Stimulated activated effector memory CD8-positive, alpha-beta T cell treated with anti-CD3 and anti-CD28 coated beads, Interleukin-12 subunit alpha, Interleukin-12 subunit beta, amount 100 ng/mL, for 72 hours (primary cell): ENCODE data around the gene KCNH1.
A peak's percentile ranks its signal among the peaks of the same experiment; 100 is the strongest.

Experiments
- ATAC-seq: fragments of 150-1000 bp; cut with Tn5 transposase; 2 replicates; pipeline ENCODE4 v1.10.0; 2021
- DNase-seq, 2 donors: peaks; one replicate each; pipeline ENCODE4 v3.0.0; 2021 to 2022; ENCODE audit warnings: low spot score in 2 of 2
- H3K27ac Mint-ChIP-seq: one replicate; pipeline ENCODE4 v1.8.0; 2022; ENCODE audit warnings: mild to moderate bottlenecking, mixed read lengths
- H3K36me3 Mint-ChIP-seq: one replicate; pipeline ENCODE4 v1.8.0; 2022; ENCODE audit warnings: mild to moderate bottlenecking, mixed read lengths
- H3K4me1 Mint-ChIP-seq: one replicate; pipeline ENCODE4 v1.8.0; 2022; ENCODE audit warnings: mixed read lengths
- H3K4me3 Mint-ChIP-seq: one replicate; pipeline ENCODE4 v1.8.0; 2022; ENCODE audit warnings: mild to moderate bottlenecking, mixed read lengths
- H3K9me3 Mint-ChIP-seq: one replicate; pipeline ENCODE4 v1.8.0; 2022; ENCODE audit warnings: mixed read lengths

KCNH1 gene

GRCh38 chr1:210905365-210905904, 228.5 kb downstream of the KCNH1 start:
- no peak overlapping the region for H3K4me3 Mint-ChIP-seq
- H3K36me3 Mint-ChIP-seq = no peaks in the 10 kb centered on the region
- ATAC-seq = no peak
- DNase-seq = no peak
- no peaks in the 10 kb centered on the region for H3K4me1 Mint-ChIP-seq
- H3K9me3 Mint-ChIP-seq = no peaks in the 10 kb centered on the region
- H3K27ac Mint-ChIP-seq = no peak overlapping the region

- H3K27ac Mint-ChIP-seq = no peak overlapping the region
- H3K4me1 Mint-ChIP-seq = no peaks in the 10 kb centered on the region
- no peaks in the 10 kb centered on the region for H3K9me3 Mint-ChIP-seq
- H3K4me3 Mint-ChIP-seq = no peak overlapping the region
- H3K36me3 Mint-ChIP-seq = no peaks in the 10 kb centered on the region
- no peak for DNase-seq
- ATAC-seq = peak; percentile 22
These were observed 231.8 kb downstream of the KCNH1 start for GRCh38 chr1:210901981-210902770.

GRCh38 chr1:210900820-210901219, 233.1 kb downstream of the KCNH1 start:
- DNase-seq (no peak), ATAC-seq (no peak)
- no peak overlapping the region for H3K27ac Mint-ChIP-seq
- H3K4me1 Mint-ChIP-seq = no peaks in the 10 kb centered on the region
- no peak overlapping the region for H3K4me3 Mint-ChIP-seq
- H3K36me3 Mint-ChIP-seq = no peaks in the 10 kb centered on the region
- no peaks in the 10 kb centered on the region for H3K9me3 Mint-ChIP-seq

GRCh38 chr1:210900079-210900478, 233.9 kb downstream of the KCNH1 start:
- Mint-ChIP-seq H3K9me3 (no peaks in the 10 kb centered on the region), H3K4me3 (no peak overlapping the region), H3K27ac (no peak overlapping the region), H3K36me3 (no peaks in the 10 kb centered on the region), H3K4me1 (no peaks in the 10 kb centered on the region)
- DNase-seq (no peak), ATAC-seq (no peak)

GRCh38 chr1:210899676-210900075, 234.3 kb downstream of the KCNH1 start:
- Mint-ChIP-seq H3K36me3 (no peaks in the 10 kb centered on the region), H3K4me3 (no peak overlapping the region), H3K27ac (no peak overlapping the region), H3K4me1 (no peaks in the 10 kb centered on the region), H3K9me3 (no peaks in the 10 kb centered on the region)
- DNase-seq (no peak), ATAC-seq (no peak)

- ATAC-seq = no peak
- H3K36me3 Mint-ChIP-seq = no peaks in the 10 kb centered on the region
- no peak overlapping the region for H3K4me3 Mint-ChIP-seq
- DNase-seq = no peak
- no peaks in the 10 kb centered on the region for H3K4me1 Mint-ChIP-seq
- H3K27ac Mint-ChIP-seq = no peak overlapping the region
- peaks cover 6% of the 10 kb centered on the region for H3K9me3 Mint-ChIP-seq
These were observed 235.5 kb downstream of the KCNH1 start for GRCh38 chr1:210898473-210898872.

- ATAC-seq (no peak), DNase-seq (no peak)
- Mint-ChIP-seq H3K36me3 (no peaks in the 10 kb centered on the region), H3K4me3 (no peak overlapping the region), H3K4me1 (no peaks in the 10 kb centered on the region), H3K27ac (no peak overlapping the region), H3K9me3 (peaks cover 3% of the 10 kb centered on the region)
These were observed 250.1 kb downstream of the KCNH1 start for GRCh38 chr1:210883821-210884220.

GRCh38 chr1:210882414-210883221, 251.3 kb downstream of the KCNH1 start:
- ATAC-seq = peak; percentile 74
- no peak for DNase-seq
- no peak overlapping the region for H3K27ac Mint-ChIP-seq
- no peaks in the 10 kb centered on the region for H3K4me1 Mint-ChIP-seq
- H3K4me3 Mint-ChIP-seq = no peak overlapping the region
- H3K9me3 Mint-ChIP-seq = peaks cover 3% of the 10 kb centered on the region
- H3K36me3 Mint-ChIP-seq = no peaks in the 10 kb centered on the region

- Mint-ChIP-seq H3K27ac (no peak overlapping the region), H3K4me1 (no peaks in the 10 kb centered on the region), H3K36me3 (no peaks in the 10 kb centered on the region), H3K9me3 (peaks cover 3% of the 10 kb centered on the region), H3K4me3 (no peak overlapping the region)
- no peak for DNase-seq
- no peak for ATAC-seq
These were observed 255.4 kb downstream of the KCNH1 start for GRCh38 chr1:210878564-210878963.

- peaks cover 3% of the 10 kb centered on the region for H3K9me3 Mint-ChIP-seq
- no peaks in the 10 kb centered on the region for H3K36me3 Mint-ChIP-seq
- no peaks in the 10 kb centered on the region for H3K4me1 Mint-ChIP-seq
- H3K27ac Mint-ChIP-seq = no peak overlapping the region
- H3K4me3 Mint-ChIP-seq = no peak overlapping the region
- DNase-seq (no peak), ATAC-seq (no peak)
These were observed 257.7 kb downstream of the KCNH1 start for GRCh38 chr1:210876275-210876674.

- no peak overlapping the region for H3K27ac Mint-ChIP-seq
- H3K36me3 Mint-ChIP-seq = no peaks in the 10 kb centered on the region
- DNase-seq = no peak
- no peak overlapping the region for H3K4me3 Mint-ChIP-seq
- no peak for ATAC-seq
- H3K4me1 Mint-ChIP-seq = no peaks in the 10 kb centered on the region
- H3K9me3 Mint-ChIP-seq = peaks cover 2% of the 10 kb centered on the region
These were observed 267.4 kb downstream of the KCNH1 start for GRCh38 chr1:210866532-210866931.

- no peak overlapping the region for H3K27ac Mint-ChIP-seq
- H3K9me3 Mint-ChIP-seq = no peaks in the 10 kb centered on the region
- no peak overlapping the region for H3K4me3 Mint-ChIP-seq
- H3K4me1 Mint-ChIP-seq = no peaks in the 10 kb centered on the region
- no peak for ATAC-seq
- H3K36me3 Mint-ChIP-seq = no peaks in the 10 kb centered on the region
- no peak for DNase-seq
These were observed 276.2 kb downstream of the KCNH1 start for GRCh38 chr1:210857705-210858104.

GRCh38 chr1:210857146-210857663, 276.7 kb downstream of the KCNH1 start:
- Mint-ChIP-seq H3K27ac (no peak overlapping the region), H3K4me3 (no peak overlapping the region), H3K36me3 (no peaks in the 10 kb centered on the region), H3K9me3 (no peaks in the 10 kb centered on the region), H3K4me1 (no peaks in the 10 kb centered on the region)
- ATAC-seq = no peak
- DNase-seq = no peak

GRCh38 chr1:210855440-210855839, 278.5 kb downstream of the KCNH1 start:
- Mint-ChIP-seq H3K4me3 (no peak overlapping the region), H3K4me1 (no peaks in the 10 kb centered on the region), H3K27ac (no peak overlapping the region), H3K9me3 (no peaks in the 10 kb centered on the region), H3K36me3 (no peaks in the 10 kb centered on the region)
- no peak for DNase-seq
- peak; percentile 34 for ATAC-seq

GRCh38 chr1:210853276-210853675, 280.7 kb downstream of the KCNH1 start:
- Mint-ChIP-seq H3K4me3 (no peak overlapping the region), H3K36me3 (no peaks in the 10 kb centered on the region), H3K9me3 (no peaks in the 10 kb centered on the region), H3K4me1 (no peaks in the 10 kb centered on the region), H3K27ac (no peak overlapping the region)
- ATAC-seq (no peak), DNase-seq (no peak)
